ENCODE results near the gene PIM1.

Gene PIM1

GRCh38 chr6:37137201-37138090 lies 32.5 kb upstream of the PIM1 start:
- DNase-seq (ENCODE audit: extremely low read depth in 1 of 2, low read depth in 1 of 2): peak; percentile 11 to 42

- DNase-seq (ENCODE audit: extremely low read depth in 1 of 2, low read depth in 1 of 2): no peak
Observed at GRCh38 chr6:37138856-37139229, 31.1 kb upstream of the PIM1 start.

- DNase-seq (ENCODE audit: extremely low read depth in 1 of 2, low read depth in 1 of 2): no peak
Observed at GRCh38 chr6:37139230-37139962, 30.6 kb upstream of the PIM1 start.

- no peak for DNase-seq (ENCODE audit: extremely low read depth in 1 of 2, low read depth in 1 of 2)
Observed at GRCh38 chr6:37140145-37140544, 29.8 kb upstream of the PIM1 start.

GRCh38 chr6:37141281-37142049 lies 28.5 kb upstream of the PIM1 start:
- DNase-seq (ENCODE audit: extremely low read depth in 1 of 2, low read depth in 1 of 2): no peak

GRCh38 chr6:37142050-37142614 lies 27.8 kb upstream of the PIM1 start:
- no peak for DNase-seq (ENCODE audit: extremely low read depth in 1 of 2, low read depth in 1 of 2)

GRCh38 chr6:37143585-37143984 lies 26.4 kb upstream of the PIM1 start:
- no peak for DNase-seq (ENCODE audit: extremely low read depth in 1 of 2, low read depth in 1 of 2)

GRCh38 chr6:37145443-37145842 lies 24.5 kb upstream of the PIM1 start:
- no peak for DNase-seq (ENCODE audit: extremely low read depth in 1 of 2, low read depth in 1 of 2)

GRCh38 chr6:37146735-37147157 lies 23.2 kb upstream of the PIM1 start:
- DNase-seq (ENCODE audit: extremely low read depth in 1 of 2, low read depth in 1 of 2): no peak

- no peak for DNase-seq (ENCODE audit: extremely low read depth in 1 of 2, low read depth in 1 of 2)
Observed at GRCh38 chr6:37149745-37150144, 20.2 kb upstream of the PIM1 start.

- no peak for DNase-seq (ENCODE audit: extremely low read depth in 1 of 2, low read depth in 1 of 2)
Observed at GRCh38 chr6:37150314-37150713, 19.6 kb upstream of the PIM1 start.

- DNase-seq (ENCODE audit: extremely low read depth in 1 of 2, low read depth in 1 of 2): peak in 1 of 2 donors; percentile 70
Observed at GRCh38 chr6:37155394-37156312, 14.3 kb upstream of the PIM1 start.

GRCh38 chr6:37158508-37158907 lies 11.4 kb upstream of the PIM1 start:
- no peak for DNase-seq (ENCODE audit: extremely low read depth in 1 of 2, low read depth in 1 of 2)

- DNase-seq (ENCODE audit: extremely low read depth in 1 of 2, low read depth in 1 of 2): no peak
Observed at GRCh38 chr6:37160922-37161778, 8.8 kb upstream of the PIM1 start.

- DNase-seq (ENCODE audit: extremely low read depth in 1 of 2, low read depth in 1 of 2): no peak
Observed at GRCh38 chr6:37162740-37163139, 7.2 kb upstream of the PIM1 start.

- no peak for DNase-seq (ENCODE audit: extremely low read depth in 1 of 2, low read depth in 1 of 2)
Observed at GRCh38 chr6:37168163-37168758, 1.7 kb upstream of the PIM1 start.

GRCh38 chr6:37168811-37169495 lies 999 bp upstream of the PIM1 start:
- DNase-seq (ENCODE audit: extremely low read depth in 1 of 2, low read depth in 1 of 2): no peak
